Natural killer cell (primary cell): Measurements from ENCODE around the gene PCDHA7. TPM values are rescaled to one million over a fixed set of nuclear protein-coding genes. Genes with fewer than 3 reads are reported as not detected.
"Not testable (repeated sequence)": the region's sequence is repeated elsewhere in the genome, so short reads cannot be mapped to it uniquely, and the experiment has no call there.

Experiments
- ATAC-seq, 3 donors: fragments of 150-1000 bp in 2 of 3; fragments of 200-7000 bp in 1 of 3; cut with Tn5 transposase; 1 replicate in 1 of 3; 2 replicates in 2 of 3; pipeline ENCODE4 v1.10.0; 2021; ENCODE audit warnings: mild to moderate bottlenecking in 2 of 3, moderate library complexity in 2 of 3
- DNase-seq, 2 donors: peaks; one replicate each; pipeline versions ENCODE4 v3.0.0 to v3.0.0-alpha.2; 2013 to 2021; ENCODE audit warnings: mixed read lengths in 1 of 2
- H3K27ac ChIP-seq: one replicate; pipeline ENCODE4 v1.5.1; 2013; ENCODE audit warnings: mild to moderate bottlenecking, low read length
- H3K27me3 ChIP-seq: one replicate; pipeline ENCODE4 v1.6.1; 2013; ENCODE audit warnings: low read length; ENCODE audit not compliant: control insufficient read depth, insufficient read depth
- H3K36me3 ChIP-seq: one replicate; pipeline ENCODE4 v1.6.1; 2013; ENCODE audit warnings: low read length; ENCODE audit not compliant: control insufficient read depth, insufficient read depth
- H3K4me1 ChIP-seq: one replicate; pipeline ENCODE4 v1.6.1; 2013; ENCODE audit warnings: low read length; ENCODE audit not compliant: control insufficient read depth, insufficient read depth
- H3K4me3 ChIP-seq: one replicate; pipeline ENCODE4 v1.5.1; 2013; ENCODE audit warnings: low read length
- H3K9me3 ChIP-seq: one replicate; pipeline ENCODE4 v1.6.1; 2013; ENCODE audit warnings: low read length; ENCODE audit not compliant: control insufficient read depth, insufficient read depth
- H3K27ac Mint-ChIP-seq, 2 donors: one replicate each; pipeline ENCODE4 v1.8.0; 2022; ENCODE audit warnings: mild to moderate bottlenecking in 2 of 2, mixed read lengths in 2 of 2, moderate library complexity in 1 of 2
- H3K27me3 Mint-ChIP-seq, 2 donors: one replicate each; pipeline ENCODE4 v1.8.0; 2022; ENCODE audit warnings: low read depth in 2 of 2, mixed read lengths in 2 of 2
- H3K36me3 Mint-ChIP-seq: one replicate; pipeline ENCODE4 v1.8.0; 2022; ENCODE audit warnings: mixed read lengths
- H3K4me1 Mint-ChIP-seq, 2 donors: one replicate each; pipeline ENCODE4 v1.8.0; 2022; ENCODE audit warnings: mixed read lengths in 2 of 2
- H3K4me3 Mint-ChIP-seq: one replicate; pipeline ENCODE4 v1.8.0; 2022; ENCODE audit warnings: mild to moderate bottlenecking, moderate library complexity, mixed read lengths
- H3K9me3 Mint-ChIP-seq, 2 donors: one replicate each; pipeline ENCODE4 v1.8.0; 2022; ENCODE audit warnings: mixed read lengths in 2 of 2
- CTCF ChIP-seq: fragments of 200-600 bp; IDR thresholded peaks from one replicate; pipeline ENCODE4 v1.8.0; 2022; ENCODE audit warnings: antibody characterized with exemption
- WGBS: methylation state at CpG from one replicate; pipeline ENCODE4 v1.1.7; 2013; ENCODE audit warnings: missing lambda C conversion rate; ENCODE audit not compliant: insufficient coverage; 5-methylcytosine and 5-hydroxymethylcytosine counted together
- intact Hi-C: fragments of 100-400 bp; cut with micrococcal nuclease; formaldehyde crosslinking; loops from one replicate; pipeline ENCODE4 v1.14.2; 2022
- total RNA-seq, 4 donors: library from RNA; stranded (reverse); fragments of 120-200 nt in 1 of 4; gene quantifications; one replicate each; pipeline versions ENCODE4 v1.2.3 to v1.2.4, GENCODE V29; 2013 to 2022

The PCDHA7 gene
- total RNA-seq, 3 donors from 2014 or later (not counting 1 experiment from before 2014, with no cell fraction given): not detected

- WGBS: 62% methylated on average over 39 of the region's 39 CpGs
- Mint-ChIP-seq H3K4me3 (no peak overlapping the region), H3K36me3 (peaks cover 14% of the 10 kb centered on the region), H3K9me3 (peaks cover 2 to 3% of the 10 kb centered on the region in 2 donors), H3K27ac (no peak overlapping the region), H3K4me1 (no peaks in the 10 kb centered on the region), H3K27me3 (peaks cover 11 to 19% of the 10 kb centered on the region in 2 donors)
- Histone ChIP-seq H3K9me3 (peaks cover 19% of the 10 kb centered on the region), H3K36me3 (no peaks in the 10 kb centered on the region), H3K4me3 (no peak overlapping the region), H3K27me3 (peaks cover 17% of the 10 kb centered on the region), H3K4me1 (no peaks in the 10 kb centered on the region), H3K27ac (no peak overlapping the region)
- no peak for TF ChIP-seq CTCF
- no peak for DNase-seq
- intact Hi-C loops: no loop called here
- no peak for ATAC-seq
Measured at GRCh38 chr5:140796718-140797095, 37.4 kb upstream of the PCDHA7 start.

DNA sequence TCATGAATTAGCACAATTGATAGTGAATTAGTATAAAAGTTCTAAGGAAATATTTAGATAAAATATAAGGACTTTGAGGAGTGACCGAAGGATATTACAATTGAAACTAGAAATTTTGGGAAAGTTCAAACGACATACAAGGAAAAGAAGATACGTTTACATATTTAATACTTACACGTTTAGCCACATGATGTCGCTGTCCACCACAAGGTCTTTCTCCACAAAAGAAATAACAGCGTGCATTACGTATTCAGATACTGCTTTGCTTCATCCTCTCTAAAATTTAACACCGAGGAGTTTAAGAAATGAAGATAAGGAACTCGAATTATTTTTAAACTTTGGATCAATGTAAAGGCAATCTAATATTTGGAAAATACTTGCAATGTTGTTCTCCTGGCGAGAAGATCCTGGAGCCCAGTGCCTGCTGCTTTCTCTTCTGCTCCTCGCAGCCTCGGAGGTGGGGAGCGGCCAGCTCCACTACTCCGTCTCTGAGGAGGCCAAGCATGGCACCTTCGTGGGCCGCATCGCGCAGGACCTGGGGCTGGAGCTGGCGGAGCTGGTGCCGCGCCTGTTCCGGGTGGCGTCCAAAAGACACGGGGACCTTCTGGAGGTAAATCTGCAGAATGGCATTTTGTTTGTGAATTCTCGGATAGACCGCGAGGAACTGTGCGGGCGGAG lies 33.1 kb upstream of the PCDHA7 start, which contains the start of gene PCDHA3:
Gene PCDHA3, plus strand, starts transcription at position 242 of the 678 bp plus-strand sequence.
- no peak within 1 kb of the TSS for H3K4me3 Mint-ChIP-seq
- no peaks in the 10 kb centered on the region for H3K36me3 ChIP-seq
- 34% methylated on average over 28 of the region's 29 CpGs for WGBS
- DNase-seq (no peak), ATAC-seq (no peak)
- H3K9me3 ChIP-seq: peaks cover 23% of the 10 kb centered on the region
- no peaks in the 10 kb centered on the region for H3K4me1 ChIP-seq
- peaks cover 6 to 7% of the 10 kb centered on the region in 2 donors for H3K27me3 Mint-ChIP-seq
- no peak for TF ChIP-seq CTCF
- H3K27ac ChIP-seq: no peak within 1 kb of the TSS
- H3K9me3 Mint-ChIP-seq: peaks cover 2 to 4% of the 10 kb centered on the region in 2 donors
- no peaks in the 10 kb centered on the region for H3K36me3 Mint-ChIP-seq
- H3K4me1 Mint-ChIP-seq: no peaks in the 10 kb centered on the region
- no peak within 1 kb of the TSS for H3K4me3 ChIP-seq
- no peak within 1 kb of the TSS for H3K27ac Mint-ChIP-seq
- intact Hi-C loops: no loop called here
- H3K27me3 ChIP-seq: peaks cover 9% of the 10 kb centered on the region

GRCh38 chr5:140801494-140801841 lies 32.6 kb upstream of the PCDHA7 start:
- Mint-ChIP-seq H3K36me3 (peaks cover under 1% of the 10 kb centered on the region), H3K4me3 (no peak overlapping the region), H3K4me1 (no peaks in the 10 kb centered on the region), H3K27me3 (peaks cover 6 to 7% of the 10 kb centered on the region in 2 donors), H3K27ac (no peak overlapping the region), H3K9me3 (peaks cover 2 to 4% of the 10 kb centered on the region in 2 donors)
- peaks cover 22% of the 10 kb centered on the region for H3K9me3 ChIP-seq
- DNase-seq (no peak), ATAC-seq (no peak)
- no peaks in the 10 kb centered on the region for H3K36me3 ChIP-seq
- H3K27me3 ChIP-seq: peaks cover 9% of the 10 kb centered on the region
- no peak for TF ChIP-seq CTCF
- H3K4me3 ChIP-seq: no peak overlapping the region
- intact Hi-C loops: no loop called here
- no peaks in the 10 kb centered on the region for H3K4me1 ChIP-seq
- no peak overlapping the region for H3K27ac ChIP-seq
- 25% methylated on average over 16 of the region's 16 CpGs for WGBS

- H3K27me3 ChIP-seq, H3K36me3 ChIP-seq, H3K36me3 Mint-ChIP-seq, H3K27me3 Mint-ChIP-seq, H3K4me3 Mint-ChIP-seq, H3K9me3 Mint-ChIP-seq, ATAC-seq, H3K4me1 Mint-ChIP-seq, H3K27ac ChIP-seq, H3K27ac Mint-ChIP-seq, H3K4me3 ChIP-seq, intact Hi-C loops, DNase-seq, H3K4me1 ChIP-seq: not testable (repeated sequence)
- peaks cover 19% of the 10 kb centered on the region for H3K9me3 ChIP-seq
- WGBS: 56% methylated on average over 45 of the region's 45 CpGs
Measured at GRCh38 chr5:140802381-140802780, 31.7 kb upstream of the PCDHA7 start.
